ENCODE results near the gene MED9.
"Not testable (repeated sequence)": the region's sequence is repeated elsewhere in the genome, so short reads cannot be mapped to it uniquely, and the experiment has no call there.

MED9 gene

GRCh38 chr17:17455173-17455572 lies 21.6 kb upstream of the MED9 start:
- DNase-seq (ENCODE audit: low read depth), result no peak

DNA sequence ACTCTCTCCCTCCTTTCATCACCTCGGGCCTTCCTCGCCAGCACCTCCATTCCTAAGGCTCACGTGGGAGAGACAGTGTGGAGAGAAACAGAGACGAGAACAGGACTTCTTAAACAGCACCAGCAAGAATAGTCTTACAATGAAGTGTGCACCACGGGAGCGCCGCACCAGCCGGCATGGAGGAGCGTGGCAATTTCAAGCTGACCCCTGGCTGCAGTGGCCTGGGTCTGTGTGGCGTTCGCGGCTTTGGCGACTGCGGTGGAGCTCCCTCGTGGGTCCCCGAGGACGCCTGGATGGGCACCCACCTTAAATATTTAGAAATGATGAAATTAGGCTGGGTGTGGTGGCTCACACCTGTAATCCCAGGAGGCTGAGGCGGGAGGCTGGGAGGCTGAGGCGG lies 20.5 kb upstream of the MED9 start:
- DNase-seq (ENCODE audit: low read depth), result no peak

- DNase-seq (ENCODE audit: low read depth), result no peak
These were observed 19.1 kb upstream of the MED9 start for GRCh38 chr17:17457680-17458079.

DNA sequence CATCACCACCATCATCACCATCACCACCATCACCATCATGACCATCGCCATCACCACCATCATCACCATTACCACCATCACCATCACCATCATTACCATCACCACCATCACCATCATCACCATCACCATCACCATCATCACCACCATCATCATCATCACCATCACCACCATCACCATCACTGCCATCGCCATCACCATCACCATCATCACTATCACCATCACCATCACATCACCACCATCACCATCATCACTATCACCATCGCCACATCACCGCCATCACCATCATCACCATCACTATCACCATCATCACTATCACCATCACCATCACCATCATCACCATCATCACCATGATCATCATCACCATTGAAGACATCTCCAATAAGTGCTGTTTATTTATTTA lies 16.8 kb upstream of the MED9 start:
- no peak for DNase-seq (ENCODE audit: low read depth)

DNA sequence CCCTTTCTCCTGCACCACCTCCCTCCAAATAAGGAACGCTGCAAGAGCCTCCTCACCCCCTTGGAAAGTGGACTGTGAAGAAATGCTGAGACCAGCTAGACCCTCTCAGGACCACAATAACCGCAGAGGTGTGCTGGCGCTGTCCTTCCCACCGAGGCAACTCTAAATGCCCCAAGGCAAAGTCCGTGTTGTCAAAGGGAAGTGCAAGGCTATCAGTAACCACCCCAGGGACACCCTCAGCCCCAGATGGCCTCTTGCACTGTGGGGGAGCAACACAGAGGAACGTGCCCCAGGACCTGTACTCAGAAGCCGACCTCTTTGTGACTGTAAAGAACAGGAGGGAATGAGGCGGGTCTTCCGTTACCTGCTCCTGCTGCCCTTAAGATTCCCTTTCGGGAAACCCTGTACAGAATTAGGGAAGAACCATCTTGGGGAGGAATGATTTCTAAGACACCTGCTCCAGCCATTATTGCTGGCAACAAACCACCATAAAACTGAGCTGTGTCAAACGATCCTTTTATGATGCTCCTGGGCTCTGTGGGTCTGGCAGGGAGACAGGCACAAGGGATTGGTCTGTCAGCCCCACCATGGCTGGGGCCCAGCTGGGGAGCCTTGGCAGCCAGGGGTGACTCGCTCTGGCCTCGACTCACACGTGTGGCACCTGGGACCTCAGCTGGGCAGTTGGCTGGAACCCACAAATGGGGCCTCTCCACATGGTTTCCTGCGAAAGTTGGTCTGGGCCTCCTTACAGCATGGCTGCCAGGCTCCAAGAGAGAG lies 14.6 kb upstream of the MED9 start:
- DNase-seq (ENCODE audit: low read depth), result no peak

- DNase-seq (ENCODE audit: low read depth), result no peak
These were observed 13.0 kb upstream of the MED9 start for GRCh38 chr17:17463821-17464220.

- not testable (repeated sequence) for DNase-seq (ENCODE audit: low read depth)
These were observed 10.9 kb upstream of the MED9 start for GRCh38 chr17:17465878-17466277.

- no peak for DNase-seq (ENCODE audit: low read depth)
These were observed 10.3 kb upstream of the MED9 start for GRCh38 chr17:17466511-17466910.

DNA sequence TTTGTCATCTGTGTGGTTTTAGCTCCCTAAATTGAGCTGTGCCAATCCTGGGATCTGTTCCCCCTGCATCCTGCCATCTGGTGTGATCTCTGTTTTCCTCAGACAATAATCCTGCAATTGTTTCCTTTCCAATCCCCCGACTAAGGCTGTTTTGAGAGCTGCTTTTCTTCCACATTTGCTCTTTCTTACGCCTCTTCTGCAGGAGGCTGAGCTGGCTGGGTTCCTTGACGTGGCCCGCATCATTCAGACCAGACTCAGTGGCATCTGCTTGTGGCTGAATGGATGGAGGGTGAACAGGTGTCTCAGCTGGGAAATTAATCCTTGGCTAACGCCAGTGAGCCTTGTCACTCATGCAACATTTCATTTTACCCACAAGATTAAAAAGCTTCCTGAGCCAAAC lies 9.8 kb upstream of the MED9 start:
- DNase-seq (ENCODE audit: low read depth), result no peak

DNA sequence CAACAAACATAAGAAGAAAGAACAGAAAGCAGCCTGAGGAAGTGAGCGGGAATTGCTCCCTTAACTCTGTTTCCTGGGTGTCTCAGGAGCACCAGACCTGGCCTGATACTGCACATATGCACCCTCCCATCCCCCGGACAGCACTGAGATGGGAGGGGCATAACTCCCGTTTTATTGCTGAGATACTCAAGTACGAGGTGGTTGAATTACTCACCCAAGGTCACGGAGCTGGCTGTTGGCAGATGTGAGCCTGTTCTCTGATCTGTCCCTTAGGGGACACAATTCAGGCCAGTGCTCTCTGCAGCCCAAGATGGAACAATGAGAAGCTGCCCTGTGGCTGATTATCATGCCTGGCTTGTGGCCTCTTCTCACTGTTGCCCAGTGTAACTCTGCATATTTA lies 9.1 kb upstream of the MED9 start:
- peak; percentile 25 for DNase-seq (ENCODE audit: low read depth)

GRCh38 chr17:17468217-17469010 lies 8.4 kb upstream of the MED9 start:
- no peak for DNase-seq (ENCODE audit: low read depth)

DNA sequence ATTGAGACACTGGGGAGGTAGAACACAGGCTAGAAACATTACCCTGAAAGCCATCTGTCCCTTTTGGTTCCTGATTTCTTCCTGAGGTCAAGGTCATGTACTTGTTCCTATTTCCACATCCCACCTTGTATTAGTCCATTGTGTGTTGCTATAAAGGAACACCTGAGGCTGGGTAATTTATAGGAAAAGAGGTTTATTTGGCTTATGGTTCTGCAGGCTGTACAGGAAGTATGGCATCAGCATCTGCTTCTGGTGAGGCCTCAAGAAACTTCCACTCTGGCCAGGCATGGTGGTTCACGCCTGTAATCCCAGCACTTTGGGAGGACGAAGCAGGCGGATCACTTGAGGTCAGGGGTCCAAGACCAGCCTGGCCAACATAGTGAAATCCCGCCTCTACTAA lies 7.4 kb upstream of the MED9 start:
- DNase-seq (ENCODE audit: low read depth), result no peak

DNA sequence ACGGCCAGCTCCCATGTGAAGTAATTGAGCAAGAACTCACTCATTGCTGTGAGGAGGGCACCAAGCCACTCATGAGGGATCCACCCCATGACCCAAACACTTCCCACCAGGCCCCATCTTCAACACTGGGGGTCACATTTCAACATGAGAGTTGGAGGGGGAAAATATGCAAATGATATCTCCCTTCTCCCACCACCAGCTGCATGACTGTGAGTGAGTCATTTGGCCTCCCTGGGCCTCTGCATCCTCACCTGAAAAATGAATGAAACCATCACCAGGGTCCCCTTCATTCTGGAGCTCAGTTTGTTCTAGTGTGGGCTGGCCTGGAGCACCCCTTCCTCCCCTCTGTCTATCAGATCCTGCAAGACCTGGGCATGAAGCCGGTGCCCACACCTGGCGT lies 6.8 kb upstream of the MED9 start:
- no peak for DNase-seq (ENCODE audit: low read depth)

GRCh38 chr17:17472333-17472920 lies 4.4 kb upstream of the MED9 start:
- DNase-seq (ENCODE audit: low read depth), result no peak

DNA sequence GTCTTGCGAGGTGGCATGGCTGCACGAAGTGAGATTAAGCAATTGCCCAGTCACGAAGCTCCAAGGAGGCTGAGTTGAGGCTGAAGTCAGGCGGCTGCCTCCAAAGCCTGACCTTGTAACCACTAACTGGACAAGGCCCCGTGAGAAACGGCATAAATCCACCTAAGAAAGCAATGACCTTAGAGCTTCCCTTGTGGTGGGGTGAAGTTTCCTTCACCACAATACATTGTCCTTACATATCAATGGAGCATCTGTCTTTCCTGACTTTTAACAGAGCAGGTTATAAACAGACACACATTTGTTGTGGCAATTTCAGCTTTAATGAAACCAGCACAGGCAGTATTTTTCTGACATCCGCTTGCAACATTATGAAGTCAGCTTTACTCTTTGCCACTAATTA lies 2.5 kb upstream of the MED9 start:
- DNase-seq (ENCODE audit: low read depth), result no peak

GRCh38 chr17:17479209-17479608 lies 2.4 kb downstream of the MED9 start:
- peak; percentile 72 for DNase-seq (ENCODE audit: low read depth)

DNA sequence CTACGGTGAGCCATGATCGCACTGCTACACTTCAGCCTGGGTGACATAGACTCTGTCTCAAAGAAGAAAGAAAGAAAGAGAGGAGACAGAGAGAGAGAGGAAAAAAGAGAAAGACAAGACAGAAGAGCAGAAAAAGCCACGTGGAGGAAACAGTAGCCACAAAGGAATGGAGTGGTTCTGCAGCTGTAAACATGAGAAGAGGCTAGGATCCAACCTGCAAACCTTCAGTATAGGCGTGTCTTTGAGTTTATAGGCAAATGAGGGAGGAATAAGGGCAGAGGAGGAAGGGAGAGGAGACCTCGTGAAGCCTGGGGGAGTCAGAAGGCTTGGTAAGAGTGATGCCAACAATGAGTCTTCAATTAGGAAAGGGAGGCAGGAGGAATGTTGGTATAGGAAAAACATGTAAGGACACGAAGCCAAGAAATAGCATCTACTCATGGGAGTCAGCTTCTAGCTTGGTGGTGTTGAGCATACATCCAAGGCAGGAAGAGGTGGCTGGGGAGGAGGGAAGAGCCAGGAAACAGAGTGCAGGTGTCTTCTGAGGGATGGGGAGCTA lies 3.9 kb downstream of the MED9 start:
- no peak for DNase-seq (ENCODE audit: low read depth)

DNA sequence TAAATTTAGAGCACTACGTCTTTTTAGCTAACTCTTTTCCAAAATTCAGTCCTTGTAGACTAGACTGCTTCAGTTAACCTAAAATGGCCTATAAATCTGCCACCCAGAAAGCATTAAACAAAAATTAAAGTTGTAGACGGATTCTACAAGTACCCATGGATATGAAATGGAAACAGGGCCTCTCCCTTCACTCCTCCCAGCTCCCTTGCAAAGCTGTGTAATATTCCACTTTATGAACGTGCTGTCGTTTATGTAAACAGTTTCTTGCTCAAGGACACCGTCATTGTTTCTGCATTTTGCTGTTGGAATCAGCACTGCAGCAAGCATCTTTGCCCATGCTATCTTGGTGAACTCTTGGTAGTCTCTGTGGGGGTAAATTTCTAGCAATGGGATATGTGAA lies 5.1 kb downstream of the MED9 start:
- DNase-seq (ENCODE audit: low read depth), result no peak

GRCh38 chr17:17484451-17484899 lies 7.7 kb downstream of the MED9 start:
- DNase-seq (ENCODE audit: low read depth), result peak; percentile 40

- no peak for DNase-seq (ENCODE audit: low read depth)
These were observed 8.6 kb downstream of the MED9 start for GRCh38 chr17:17485420-17485819.

GRCh38 chr17:17486416-17486815 lies 9.6 kb downstream of the MED9 start:
- DNase-seq (ENCODE audit: low read depth), result not testable (repeated sequence)

DNA sequence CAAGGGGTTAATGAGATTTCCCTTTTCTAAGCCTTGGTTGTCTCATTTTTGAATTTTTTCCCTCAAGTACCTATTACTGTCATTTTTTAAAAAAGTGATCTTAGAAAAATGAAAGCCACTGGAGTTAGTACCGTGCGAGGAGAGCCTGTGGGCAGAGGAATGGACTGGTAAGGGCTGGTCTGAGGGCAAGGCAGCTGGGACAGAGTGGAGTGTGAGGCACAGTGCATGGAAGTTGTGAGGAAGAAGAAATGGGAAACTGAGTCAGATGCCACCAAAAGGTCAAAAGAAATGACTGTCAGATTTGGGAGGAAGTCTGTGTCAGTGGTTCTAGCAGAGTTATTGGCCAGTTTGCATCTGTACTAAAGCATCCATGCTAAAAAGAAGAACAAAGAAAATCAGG lies 11.2 kb downstream of the MED9 start:
- DNase-seq (ENCODE audit: low read depth), result no peak

GRCh38 chr17:17491031-17491471 lies 14.3 kb downstream of the MED9 start:
- DNase-seq (ENCODE audit: low read depth), result no peak
